ENCODE data around the gene CNN2. TPM values are rescaled to one million over a fixed set of nuclear protein-coding genes. Genes with fewer than 3 reads are reported as not detected.

CNN2 gene
- total and polyA plus RNA-seq, 2 of the 13 experiments (the other 11 are each of a cell fraction or from before 2014, with no cell fraction given): 63.6 to 70.0 TPM

DNA sequence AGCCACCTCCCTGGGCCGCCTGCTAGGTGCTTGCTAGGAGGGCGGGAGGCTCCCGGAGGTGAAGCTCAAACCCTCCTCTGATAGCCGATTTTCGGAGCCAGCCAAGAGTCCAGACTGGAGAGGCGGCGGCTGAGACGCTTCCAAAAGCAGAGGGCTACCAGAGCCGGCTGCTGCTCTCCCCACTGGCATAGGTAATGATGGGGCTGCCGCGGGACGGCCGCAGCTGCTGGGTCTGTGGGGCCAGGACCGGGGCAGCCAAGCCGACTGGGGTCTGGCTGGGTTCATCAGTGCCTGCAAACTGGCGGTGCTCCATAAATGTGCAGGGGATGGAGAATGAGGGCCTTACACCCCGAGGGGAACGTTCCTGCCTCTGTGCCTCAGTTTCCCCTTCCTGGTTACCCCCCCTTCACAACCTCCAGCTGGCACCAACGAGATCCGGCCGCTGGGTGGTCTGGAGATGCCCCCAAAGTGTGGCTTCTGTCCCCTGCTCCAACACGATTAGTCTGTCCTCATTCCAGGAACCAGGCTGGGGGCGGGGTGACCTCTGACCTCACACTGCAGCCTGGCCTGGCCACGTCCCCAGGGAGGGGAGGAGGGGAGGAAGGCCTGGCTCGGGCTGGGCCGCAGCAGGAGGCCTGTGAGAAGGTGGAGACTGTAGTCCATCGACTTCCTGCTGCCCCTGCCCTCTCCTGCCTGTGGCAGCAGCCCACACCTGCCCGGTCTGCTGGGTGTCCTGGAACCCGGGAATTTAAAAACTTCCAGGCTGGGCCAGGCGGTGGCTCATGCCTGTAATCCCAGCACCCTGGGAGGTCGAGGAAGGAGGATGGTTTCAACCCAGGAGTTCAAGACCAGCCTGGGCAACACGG is 46.0 kb upstream of the CNN2 start (continued):
- peak; percentile 67; the same call in 1 of the 2 replicates for TF ChIP-seq ZNF782 (CRISPR knock-in tag; IDR thresholded peaks at IDR 0.05; ENCODE audit: borderline replicate concordance)
- 0 out of 2 replicates have a peak, but pooled peaks have one; percentile 67 for TF ChIP-seq PAX8 (CRISPR knock-in tag; IDR thresholded peaks at IDR 0.05; ENCODE audit: borderline replicate concordance)
- peak; percentile 61; the same call in 1 of the 2 replicates for TF ChIP-seq JUND (CRISPR knock-in tag; IDR thresholded peaks at IDR 0.05)
- TF ChIP-seq, protein P1, sequence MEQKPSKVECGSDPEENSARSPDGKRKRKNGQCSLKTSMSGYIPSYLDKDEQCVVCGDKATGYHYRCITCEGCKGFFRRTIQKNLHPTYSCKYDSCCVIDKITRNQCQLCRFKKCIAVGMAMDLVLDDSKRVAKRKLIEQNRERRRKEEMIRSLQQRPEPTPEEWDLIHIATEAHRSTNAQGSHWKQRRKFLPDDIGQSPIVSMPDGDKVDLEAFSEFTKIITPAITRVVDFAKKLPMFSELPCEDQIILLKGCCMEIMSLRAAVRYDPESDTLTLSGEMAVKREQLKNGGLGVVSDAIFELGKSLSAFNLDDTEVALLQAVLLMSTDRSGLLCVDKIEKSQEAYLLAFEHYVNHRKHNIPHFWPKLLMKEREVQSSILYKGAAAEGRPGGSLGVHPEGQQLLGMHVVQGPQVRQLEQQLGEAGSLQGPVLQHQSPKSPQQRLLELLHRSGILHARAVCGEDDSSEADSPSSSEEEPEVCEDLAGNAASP (CRISPR knock-in tag; IDR thresholded peaks at IDR 0.05; ENCODE audit: borderline replicate concordance): peak; percentile 74; the same call in 1 of the 2 replicates
- TF ChIP-seq PCBP2 (optimal IDR thresholded peaks at IDR 0.05; ENCODE audit: low read depth, low read length, poor library complexity, severe bottlenecking): no peak
- TF ChIP-seq, protein P2, sequence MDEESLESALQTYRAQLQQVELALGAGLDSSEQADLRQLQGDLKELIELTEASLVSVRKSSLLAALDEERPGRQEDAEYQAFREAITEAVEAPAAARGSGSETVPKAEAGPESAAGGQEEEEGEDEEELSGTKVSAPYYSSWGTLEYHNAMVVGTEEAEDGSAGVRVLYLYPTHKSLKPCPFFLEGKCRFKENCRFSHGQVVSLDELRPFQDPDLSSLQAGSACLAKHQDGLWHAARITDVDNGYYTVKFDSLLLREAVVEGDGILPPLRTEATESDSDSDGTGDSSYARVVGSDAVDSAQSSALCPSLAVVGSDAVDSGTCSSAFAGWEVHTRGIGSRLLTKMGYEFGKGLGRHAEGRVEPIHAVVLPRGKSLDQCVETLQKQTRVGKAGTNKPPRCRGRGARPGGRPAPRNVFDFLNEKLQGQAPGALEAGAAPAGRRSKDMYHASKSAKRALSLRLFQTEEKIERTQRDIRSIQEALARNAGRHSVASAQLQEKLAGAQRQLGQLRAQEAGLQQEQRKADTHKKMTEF (CRISPR knock-in tag; IDR thresholded peaks at IDR 0.05): peak; percentile 79
- TF ChIP-seq HNRNPL (IDR thresholded peaks at IDR 0.05; ENCODE audit: low read depth, low read length): peak; percentile 83; the same call in 1 of the 2 replicates
- TF ChIP-seq, protein P3, sequence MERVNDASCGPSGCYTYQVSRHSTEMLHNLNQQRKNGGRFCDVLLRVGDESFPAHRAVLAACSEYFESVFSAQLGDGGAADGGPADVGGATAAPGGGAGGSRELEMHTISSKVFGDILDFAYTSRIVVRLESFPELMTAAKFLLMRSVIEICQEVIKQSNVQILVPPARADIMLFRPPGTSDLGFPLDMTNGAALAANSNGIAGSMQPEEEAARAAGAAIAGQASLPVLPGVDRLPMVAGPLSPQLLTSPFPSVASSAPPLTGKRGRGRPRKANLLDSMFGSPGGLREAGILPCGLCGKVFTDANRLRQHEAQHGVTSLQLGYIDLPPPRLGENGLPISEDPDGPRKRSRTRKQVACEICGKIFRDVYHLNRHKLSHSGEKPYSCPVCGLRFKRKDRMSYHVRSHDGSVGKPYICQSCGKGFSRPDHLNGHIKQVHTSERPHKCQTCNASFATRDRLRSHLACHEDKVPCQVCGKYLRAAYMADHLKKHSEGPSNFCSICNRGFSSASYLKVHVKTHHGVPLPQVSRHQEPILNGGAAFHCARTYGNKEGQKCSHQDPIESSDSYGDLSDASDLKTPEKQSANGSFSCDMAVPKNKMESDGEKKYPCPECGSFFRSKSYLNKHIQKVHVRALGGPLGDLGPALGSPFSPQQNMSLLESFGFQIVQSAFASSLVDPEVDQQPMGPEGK (CRISPR knock-in tag; IDR thresholded peaks at IDR 0.05): peak; percentile 95
- TF ChIP-seq CBFB (CRISPR knock-in tag; IDR thresholded peaks at IDR 0.05): peak; percentile 74; the same call in 1 of the 2 replicates
- no peak for TF ChIP-seq TBL1XR1 (IDR thresholded peaks at IDR 0.05; ENCODE audit: borderline replicate concordance, low read length, partially characterized antibody)
- TF ChIP-seq ZNF703 (CRISPR knock-in tag; IDR thresholded peaks at IDR 0.05; ENCODE audit: borderline replicate concordance): no peak
- TF ChIP-seq GFI1 (CRISPR knock-in tag; IDR thresholded peaks at IDR 0.05; ENCODE audit: borderline replicate concordance): peak; percentile 14; the same call in 1 of the 2 replicates
- TF ChIP-seq MATR3 (CRISPR knock-in tag; IDR thresholded peaks at IDR 0.05): no peak
- TF ChIP-seq, protein P4, sequence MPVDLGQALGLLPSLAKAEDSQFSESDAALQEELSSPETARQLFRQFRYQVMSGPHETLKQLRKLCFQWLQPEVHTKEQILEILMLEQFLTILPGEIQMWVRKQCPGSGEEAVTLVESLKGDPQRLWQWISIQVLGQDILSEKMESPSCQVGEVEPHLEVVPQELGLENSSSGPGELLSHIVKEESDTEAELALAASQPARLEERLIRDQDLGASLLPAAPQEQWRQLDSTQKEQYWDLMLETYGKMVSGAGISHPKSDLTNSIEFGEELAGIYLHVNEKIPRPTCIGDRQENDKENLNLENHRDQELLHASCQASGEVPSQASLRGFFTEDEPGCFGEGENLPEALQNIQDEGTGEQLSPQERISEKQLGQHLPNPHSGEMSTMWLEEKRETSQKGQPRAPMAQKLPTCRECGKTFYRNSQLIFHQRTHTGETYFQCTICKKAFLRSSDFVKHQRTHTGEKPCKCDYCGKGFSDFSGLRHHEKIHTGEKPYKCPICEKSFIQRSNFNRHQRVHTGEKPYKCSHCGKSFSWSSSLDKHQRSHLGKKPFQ (CRISPR knock-in tag; IDR thresholded peaks at IDR 0.05; ENCODE audit: insufficient replicate concordance): no peak
- no peak for TF ChIP-seq ZNF720 (CRISPR knock-in tag; IDR thresholded peaks at IDR 0.05)
- TF ChIP-seq NR2F1 (CRISPR knock-in tag; IDR thresholded peaks at IDR 0.05): peak; percentile 99
- TF ChIP-seq SATB2 (CRISPR knock-in tag; IDR thresholded peaks at IDR 0.05): no peak
- no peak for TF ChIP-seq TEAD2 (CRISPR knock-in tag; IDR thresholded peaks at IDR 0.05)
- peak; percentile 64; the same call in 1 of the 2 replicates for TF ChIP-seq HOXD1 (CRISPR knock-in tag; IDR thresholded peaks at IDR 0.05)
- no peak for TF ChIP-seq RORA (CRISPR knock-in tag; IDR thresholded peaks at IDR 0.05)
- 0 out of 2 replicates have a peak, but pooled peaks have one; percentile 27 for TF ChIP-seq MYNN (CRISPR knock-in tag; IDR thresholded peaks at IDR 0.05; ENCODE audit: low read depth)

All from HepG2 (cell line).